IPS-18c (cell line): ENCODE results near the gene SRRD.

Source experiments
- H3K4me3 ChIP-seq: 2 replicates; pipeline ENCODE4 v1.7.0; 2013; ENCODE audit warnings: low read depth, mild to moderate bottlenecking, low read length, moderate library complexity; ENCODE audit not compliant: insufficient read depth
- H3K9me3 ChIP-seq: one replicate; pipeline ENCODE4 v1.6.1; 2013; ENCODE audit warnings: mild to moderate bottlenecking, low read length, moderate library complexity; ENCODE audit not compliant: control insufficient read depth, insufficient read depth

Gene SRRD

DNA sequence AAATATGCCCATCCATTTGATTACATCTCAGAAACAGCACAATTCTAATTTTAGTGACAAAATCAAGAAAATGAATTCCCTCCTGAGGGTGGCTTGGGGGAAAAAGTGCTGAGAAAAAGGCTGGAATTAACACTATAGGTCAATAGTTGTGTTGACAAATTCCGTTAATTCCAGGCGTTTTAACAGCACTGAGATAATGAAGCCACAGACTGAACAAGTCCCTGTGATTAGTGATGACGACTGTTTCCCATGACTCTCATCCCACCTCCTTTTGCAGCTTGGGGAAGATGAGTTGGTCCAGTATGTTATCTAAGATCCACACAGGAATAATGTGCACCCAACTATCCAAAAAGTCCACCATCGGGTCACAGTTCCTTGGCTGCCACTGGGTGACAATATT is 12.8 kb downstream of the SRRD start:
- H3K4me3 ChIP-seq: no peak overlapping the region
- no peaks in the 10 kb centered on the region for H3K9me3 ChIP-seq

GRCh38 chr22:26499188-26499703 is 15.6 kb downstream of the SRRD start:
- Histone ChIP-seq H3K9me3 (no peaks in the 10 kb centered on the region), H3K4me3 (no peak overlapping the region)

- Histone ChIP-seq H3K9me3 (no peaks in the 10 kb centered on the region), H3K4me3 (no peak overlapping the region)
Observed at GRCh38 chr22:26501996-26502395, 18.3 kb downstream of the SRRD start.

GRCh38 chr22:26502688-26503561 is 19.2 kb downstream of the SRRD start:
- no peak overlapping the region for H3K4me3 ChIP-seq
- H3K9me3 ChIP-seq: no peaks in the 10 kb centered on the region

DNA sequence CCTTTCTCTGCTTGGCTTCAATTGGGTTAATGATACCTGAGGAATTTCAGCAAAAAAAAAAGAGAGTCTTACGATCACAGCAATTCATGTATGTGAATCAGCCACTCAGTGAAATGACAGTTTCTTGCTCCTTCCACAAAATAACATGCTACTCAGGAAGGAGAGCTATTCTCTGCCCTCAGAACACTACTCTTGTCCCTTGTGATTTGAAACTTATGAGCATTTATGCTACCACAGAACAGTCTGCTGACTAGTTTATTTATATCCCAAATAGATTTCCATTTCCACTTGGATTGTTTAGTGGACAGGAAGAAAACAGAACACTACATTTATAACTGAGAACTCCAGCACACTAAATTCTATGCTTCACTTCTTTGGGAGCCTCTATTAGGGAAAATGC is 20.1 kb downstream of the SRRD start:
- Histone ChIP-seq H3K9me3 (no peaks in the 10 kb centered on the region), H3K4me3 (no peak overlapping the region)

- H3K4me3 ChIP-seq: no peak overlapping the region
- no peaks in the 10 kb centered on the region for H3K9me3 ChIP-seq
Observed at GRCh38 chr22:26508148-26508547, 24.5 kb downstream of the SRRD start.

GRCh38 chr22:26512149-26512793 is 28.6 kb downstream of the SRRD start, which contains the start of gene TFIP11:
TSS of gene TFIP11 (minus strand) at chr22:26512473. CDS start at chr22:26510272, 2,201 bp downstream.
- Histone ChIP-seq H3K4me3 (peak within 1 kb of the TSS; percentile 96), H3K9me3 (no peaks in the 10 kb centered on the region)

DNA sequence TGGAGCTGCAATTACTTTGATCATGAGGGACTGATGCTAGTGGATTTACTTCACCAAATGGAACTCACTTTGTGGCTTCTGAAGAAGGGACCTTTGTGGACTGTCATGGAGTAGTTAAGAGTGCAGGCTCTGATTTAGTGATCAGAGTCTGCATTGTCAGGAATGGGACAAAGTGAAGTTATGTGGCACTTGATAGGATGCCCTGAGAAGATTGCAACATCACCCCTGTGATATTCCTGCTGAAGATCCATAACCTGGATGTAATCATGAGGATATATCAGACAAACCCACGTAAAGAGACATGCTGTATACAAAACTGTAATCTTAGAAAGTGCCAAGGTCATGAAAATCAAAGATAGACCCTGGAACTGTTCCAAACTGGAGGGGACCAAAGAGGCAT is 30.2 kb downstream of the SRRD start:
- Histone ChIP-seq H3K4me3 (no peak overlapping the region), H3K9me3 (no peaks in the 10 kb centered on the region)

DNA sequence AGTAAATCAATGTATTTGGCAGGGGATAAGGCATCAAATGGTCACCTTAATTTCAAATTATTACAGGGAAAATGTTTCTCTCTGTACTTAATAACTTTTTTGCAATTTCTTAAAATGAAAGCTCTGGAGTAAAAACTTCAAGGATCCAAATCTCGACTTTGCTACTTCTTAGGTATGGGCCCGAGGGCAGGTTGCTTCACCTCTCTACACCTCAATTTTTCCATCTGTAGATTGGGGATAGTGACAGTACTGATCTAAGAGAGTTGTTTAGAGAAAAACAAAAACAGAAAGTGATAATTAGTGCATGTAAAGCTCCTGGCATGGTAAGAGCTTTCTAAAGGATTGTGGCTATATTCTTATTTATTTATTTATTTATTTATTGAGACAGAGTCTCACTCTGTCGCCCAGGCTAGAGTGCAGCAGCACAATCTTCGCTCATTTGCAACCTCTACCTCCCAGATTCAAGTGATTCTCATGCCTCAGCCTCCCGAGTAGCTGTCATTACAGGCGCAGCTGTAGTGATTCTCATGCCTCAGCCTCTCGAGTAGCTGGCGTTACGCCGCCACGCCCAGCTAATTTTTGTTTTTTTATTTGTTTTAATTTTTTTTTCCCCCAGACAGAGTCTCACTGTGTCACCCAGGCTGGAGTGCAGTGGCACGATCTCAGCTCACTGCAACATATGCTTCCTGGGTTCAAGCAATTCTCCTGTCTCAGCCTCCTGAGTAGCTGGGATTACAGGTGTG is 30.9 kb downstream of the SRRD start:
- H3K4me3 ChIP-seq: no peak overlapping the region
- no peaks in the 10 kb centered on the region for H3K9me3 ChIP-seq

GRCh38 chr22:26515931-26516330 is 32.3 kb downstream of the SRRD start:
- H3K9me3 ChIP-seq: no peaks in the 10 kb centered on the region
- no peak overlapping the region for H3K4me3 ChIP-seq

- Histone ChIP-seq H3K4me3 (no peak overlapping the region), H3K9me3 (no peaks in the 10 kb centered on the region)
Observed at GRCh38 chr22:26516503-26516902, 32.8 kb downstream of the SRRD start.

GRCh38 chr22:26517429-26517828 is 33.8 kb downstream of the SRRD start:
- no peaks in the 10 kb centered on the region for H3K9me3 ChIP-seq
- H3K4me3 ChIP-seq: no peak overlapping the region

- Histone ChIP-seq H3K4me3 (no peak overlapping the region), H3K9me3 (no peaks in the 10 kb centered on the region)
Observed at GRCh38 chr22:26522012-26522411, 38.3 kb downstream of the SRRD start.

DNA sequence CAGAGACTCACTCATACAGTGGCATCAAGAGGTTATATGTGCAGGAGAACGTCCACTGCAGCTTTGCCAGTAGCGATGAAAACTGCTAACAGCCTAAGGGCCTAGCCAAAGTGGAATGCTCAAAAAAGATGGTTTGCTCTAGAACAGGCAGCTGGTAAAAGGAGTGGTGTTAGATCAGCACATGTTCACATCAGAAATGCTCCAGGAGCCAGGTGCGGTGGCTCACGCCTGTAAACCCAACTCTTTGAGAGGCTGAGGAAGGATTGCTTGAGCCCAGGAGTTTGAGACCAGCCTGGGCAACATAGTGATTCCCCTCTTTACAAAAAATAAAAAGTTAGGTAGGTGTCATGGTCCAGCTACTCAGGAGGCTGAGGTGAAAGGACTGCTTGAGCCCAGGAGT is 38.9 kb downstream of the SRRD start:
- Histone ChIP-seq H3K4me3 (no peak overlapping the region), H3K9me3 (no peaks in the 10 kb centered on the region)

- H3K4me3 ChIP-seq: no peak overlapping the region
- no peaks in the 10 kb centered on the region for H3K9me3 ChIP-seq
Observed at GRCh38 chr22:26524870-26525269, 41.2 kb downstream of the SRRD start.

- no peaks in the 10 kb centered on the region for H3K9me3 ChIP-seq
Observed at GRCh38 chr22:26525946-26526564, 42.4 kb downstream of the SRRD start.

DNA sequence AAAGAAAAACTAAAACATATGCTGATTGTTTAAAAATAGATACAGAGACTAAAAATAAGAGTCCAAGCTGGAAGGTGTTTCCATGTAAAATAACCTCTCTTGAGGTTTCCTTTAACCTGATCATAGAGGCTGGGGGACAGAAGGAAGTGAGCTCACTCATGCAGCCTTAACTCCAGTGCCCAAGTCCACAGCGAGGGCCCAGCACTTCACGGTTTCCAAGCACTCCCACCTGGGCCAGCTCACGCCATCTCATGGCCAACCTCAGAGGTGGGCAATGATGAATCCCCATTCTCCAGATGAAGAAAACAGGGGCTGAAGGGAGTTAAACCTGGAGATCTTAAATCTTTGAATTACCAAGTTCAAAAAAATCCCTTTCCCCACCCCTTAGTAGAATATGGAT is 43.5 kb downstream of the SRRD start:
- H3K4me3 ChIP-seq: no peak overlapping the region

More at GRCh38 chr22:26525946-26526564, 42.4 kb downstream of the SRRD start:
- H3K4me3 ChIP-seq: no peak overlapping the region

More for the DNA sequence above, 43.5 kb downstream of the SRRD start:
- no peaks in the 10 kb centered on the region for H3K9me3 ChIP-seq
